H9 (cell line): ENCODE results near the gene KDM3A. TPM values are rescaled to one million over a fixed set of nuclear protein-coding genes. Genes with fewer than 3 reads are reported as not detected.

ENCODE experiments used
- DNase-seq: peaks from one replicate; pipeline ENCODE4 v3.0.0-alpha.2; 2017
- H2AFZ ChIP-seq: one replicate; pipeline ENCODE4 v1.6.1; 2013; ENCODE audit warnings: mild to moderate bottlenecking, low read length, control low read depth, moderate library complexity
- H2AK5ac ChIP-seq: 2 replicates; pipeline ENCODE4 v1.6.1; 2013; ENCODE audit warnings: low read length, control low read depth, mixed read lengths; ENCODE audit not compliant: insufficient read length
- H2BK120ac ChIP-seq: one replicate; pipeline ENCODE4 v1.6.1; 2013; ENCODE audit warnings: low read depth, mild to moderate bottlenecking, low read length, control low read depth, inconsistent platforms; ENCODE audit not compliant: poor library complexity, severe bottlenecking
- H2BK12ac ChIP-seq: 2 replicates; pipeline ENCODE4 v1.6.1; 2013; ENCODE audit warnings: low read length, control low read depth, mixed read lengths, low read depth; ENCODE audit not compliant: insufficient read length
- H2BK15ac ChIP-seq: 2 replicates; pipeline ENCODE4 v1.6.1; 2013; ENCODE audit warnings: low read depth, low read length, control low read depth
- H2BK20ac ChIP-seq: one replicate; pipeline ENCODE4 v1.6.1; 2013; ENCODE audit warnings: low read depth, mild to moderate bottlenecking, low read length, control low read depth, inconsistent platforms; ENCODE audit not compliant: poor library complexity, severe bottlenecking
- H2BK5ac ChIP-seq: 2 replicates; pipeline ENCODE4 v1.6.1; 2013; ENCODE audit warnings: low read length, control low read depth, mixed read lengths; ENCODE audit not compliant: insufficient read length
- H3K14ac ChIP-seq: 2 replicates; pipeline ENCODE4 v1.6.1; 2013; ENCODE audit warnings: low read length, control low read depth; ENCODE audit not compliant: insufficient read depth
- H3K18ac ChIP-seq: 2 replicates; pipeline ENCODE4 v1.6.1; 2013; ENCODE audit warnings: low read depth, mild to moderate bottlenecking, mixed read lengths, low read length, control low read depth; ENCODE audit not compliant: insufficient read length
- H3K23ac ChIP-seq: 2 replicates; pipeline ENCODE4 v1.6.1; 2013; ENCODE audit warnings: low read length, control low read depth, mixed read lengths, low read depth; ENCODE audit not compliant: insufficient read length
- H3K23me2 ChIP-seq: 2 replicates; pipeline ENCODE4 v1.6.1; 2013; ENCODE audit warnings: low read depth, mild to moderate bottlenecking, mixed read lengths, low read length, control low read depth; ENCODE audit not compliant: insufficient read length, poor library complexity, severe bottlenecking
- H3K27ac ChIP-seq: 2 replicates; pipeline ENCODE4 v1.5.1; 2013; ENCODE audit warnings: low read length, control low read depth, mixed read lengths, low read depth; ENCODE audit not compliant: insufficient read length
- H3K27me3 ChIP-seq: 2 replicates; pipeline ENCODE4 v1.6.1; 2013; ENCODE audit warnings: low read length, control low read depth, inconsistent platforms; ENCODE audit not compliant: insufficient read depth
- H3K4ac ChIP-seq: 2 replicates; pipeline ENCODE4 v1.6.1; 2013; ENCODE audit warnings: low read depth, mild to moderate bottlenecking, control low read depth, inconsistent platforms, low read length, moderate library complexity
- H3K4me1 ChIP-seq: 2 replicates; pipeline ENCODE4 v1.6.1; 2013; ENCODE audit warnings: low read length, control low read depth, inconsistent platforms; ENCODE audit not compliant: insufficient read depth
- H3K4me2 ChIP-seq: 2 replicates; pipeline ENCODE4 v1.6.1; 2013; ENCODE audit warnings: low read length, control low read depth, mixed read lengths; ENCODE audit not compliant: insufficient read length, insufficient read depth
- H3K56ac ChIP-seq: 2 replicates; pipeline ENCODE4 v1.6.1; 2013; ENCODE audit warnings: low read depth, mild to moderate bottlenecking, mixed read lengths, low read length, control low read depth; ENCODE audit not compliant: insufficient read length
- H3K79me1 ChIP-seq: 2 replicates; pipeline ENCODE4 v1.6.1; 2013; ENCODE audit warnings: low read depth, mild to moderate bottlenecking, moderate library complexity, low read length, control low read depth, inconsistent platforms; ENCODE audit not compliant: insufficient read depth, poor library complexity, severe bottlenecking
- H3K79me2 ChIP-seq: 2 replicates; pipeline ENCODE4 v1.6.1; 2013; ENCODE audit warnings: low read length, control low read depth, inconsistent platforms; ENCODE audit not compliant: insufficient read depth
- H3K9ac ChIP-seq: 2 replicates; pipeline ENCODE4 v1.6.1; 2013; ENCODE audit warnings: low read length, control low read depth, mixed read lengths; ENCODE audit not compliant: insufficient read length; ENCODE audit errors: extremely low read depth
- H3K9me3 ChIP-seq: one replicate; pipeline ENCODE4 v1.6.1; 2013; ENCODE audit warnings: low read depth, low read length, inconsistent platforms; ENCODE audit not compliant: control insufficient read depth
- H3T11ph ChIP-seq: one replicate; pipeline ENCODE4 v1.6.1; 2013; ENCODE audit warnings: mild to moderate bottlenecking, low read length, control low read depth, inconsistent platforms
- H4K20me1 ChIP-seq: one replicate; pipeline ENCODE4 v1.6.1; 2013; ENCODE audit not compliant: control insufficient read depth, insufficient read length, insufficient read depth
- H4K5ac ChIP-seq: 2 replicates; pipeline ENCODE4 v1.6.1; 2013; ENCODE audit warnings: low read depth, mild to moderate bottlenecking, mixed read lengths, low read length, control low read depth; ENCODE audit not compliant: insufficient read length
- H4K8ac ChIP-seq: replicated peaks from 2 replicates; pipeline ENCODE4 v1.6.1; 2013; ENCODE audit warnings: low read length, control low read depth, mixed read lengths, low read depth; ENCODE audit not compliant: insufficient read length
- H4K91ac ChIP-seq: 2 replicates; pipeline ENCODE4 v1.6.1; 2013; ENCODE audit warnings: low read depth, mild to moderate bottlenecking, moderate library complexity, mixed read lengths, low read length, control low read depth; ENCODE audit not compliant: insufficient read length
- H3K27ac Mint-ChIP-seq, 3 experiments: 2 replicates in 2 of 3; 3 replicates in 1 of 3; pipeline ENCODE4 v1.8.0; 2020 to 2021; ENCODE audit warnings: mixed read lengths in 3 of 3, mild to moderate bottlenecking in 1 of 3, moderate library complexity in 1 of 3
- H3K27me3 Mint-ChIP-seq: 2 replicates; pipeline ENCODE4 v1.8.0; 2021; ENCODE audit warnings: low read depth, mild to moderate bottlenecking, moderate library complexity, mixed read lengths
- H3K36me3 Mint-ChIP-seq, 3 experiments: 2 replicates in 2 of 3; 3 replicates in 1 of 3; pipeline ENCODE4 v1.8.0; 2020 to 2021; ENCODE audit warnings: low read depth in 3 of 3, mixed read lengths in 3 of 3; ENCODE audit not compliant: insufficient read depth in 1 of 3
- H3K4me1 Mint-ChIP-seq, 2 experiments: 2 replicates each; pipeline ENCODE4 v1.8.0; 2020; ENCODE audit warnings: mixed read lengths in 2 of 2
- H3K4me3 Mint-ChIP-seq, 2 experiments: 2 replicates in 1 of 2; 3 replicates in 1 of 2; pipeline ENCODE4 v1.8.0; 2020 to 2021; ENCODE audit warnings: mild to moderate bottlenecking in 2 of 2, mixed read lengths in 2 of 2, moderate library complexity in 1 of 2
- H3K9me3 Mint-ChIP-seq, 2 experiments: 2 replicates in 1 of 2; 3 replicates in 1 of 2; pipeline ENCODE4 v1.8.0; 2020; ENCODE audit warnings: mild to moderate bottlenecking in 2 of 2, mixed read lengths in 2 of 2, moderate library complexity in 1 of 2
- CTCF ChIP-seq: fragments of 200-600 bp; sonication (generic); conservative IDR thresholded peaks from 3 replicates; pipeline ENCODE4 v1.8.0; 2021; ENCODE audit warnings: antibody characterized with exemption, mild to moderate bottlenecking
- WGBS: extraction: QIAGEN DNeasy Blood & Tissue Kit; methylation state at CpG from one replicate; pipeline ENCODE4 v1.1.7; 2013; ENCODE audit warnings: missing lambda C conversion rate, low lambda C conversion rate, mixed read lengths; ENCODE audit not compliant: insufficient read length; ENCODE audit errors: extremely low coverage; 5-methylcytosine and 5-hydroxymethylcytosine counted together
- total RNA-seq: library from RNA; stranded (reverse); gene quantifications from 2 replicates; pipeline ENCODE4 v1.2.1, GENCODE V29; 2021

Gene KDM3A
- total RNA-seq, 1 experiment from 2014 or later = 28.1 TPM

GRCh38 chr2:86464652-86465051, 23.5 kb downstream of the KDM3A start:
- no peaks in the 10 kb centered on the region for H3K9me3 ChIP-seq
- peaks cover 20 to 73% (median 65%) of the 10 kb centered on the region in 3 experiments for H3K36me3 Mint-ChIP-seq
- no peak for DNase-seq
- no peak overlapping the region for H3K4me2 ChIP-seq
- TF ChIP-seq CTCF = no peak
- H3K14ac ChIP-seq = no peak overlapping the region
- no peak overlapping the region for H3K27ac ChIP-seq
- H3K23ac ChIP-seq = no peak overlapping the region
- H3K4me3 Mint-ChIP-seq = no peak overlapping the region
- H3K4me1 Mint-ChIP-seq = peaks cover 4 to 6% of the 10 kb centered on the region in 2 experiments
- H2AK5ac ChIP-seq = no peak overlapping the region
- H3K27ac Mint-ChIP-seq = no peak overlapping the region
- no peaks in the 10 kb centered on the region for H3K79me1 ChIP-seq
- no peak overlapping the region for H3T11ph ChIP-seq
- H3K4me1 ChIP-seq = no peaks in the 10 kb centered on the region
- no peak overlapping the region for H2BK20ac ChIP-seq
- no peak overlapping the region for H4K5ac ChIP-seq
- H3K9ac ChIP-seq = no peak overlapping the region
- H3K23me2 ChIP-seq = no peaks in the 10 kb centered on the region
- no peaks in the 10 kb centered on the region for H3K79me2 ChIP-seq
- no peak overlapping the region for H2BK12ac ChIP-seq
- H4K91ac ChIP-seq = no peak overlapping the region
- no peak overlapping the region for H2AFZ ChIP-seq
- no peak overlapping the region for H3K4ac ChIP-seq
- no peak overlapping the region for H4K8ac ChIP-seq
- H3K27me3 Mint-ChIP-seq = no peaks in the 10 kb centered on the region
- H2BK15ac ChIP-seq = no peak overlapping the region
- no peak overlapping the region for H3K56ac ChIP-seq
- H2BK5ac ChIP-seq = no peak overlapping the region
- WGBS = no CpG with 5 or more reads among the region's 3 CpGs
- H4K20me1 ChIP-seq = no peaks in the 10 kb centered on the region
- H2BK120ac ChIP-seq = no peak overlapping the region
- no peaks in the 10 kb centered on the region for H3K9me3 Mint-ChIP-seq
- H3K27me3 ChIP-seq = no peaks in the 10 kb centered on the region
- H3K18ac ChIP-seq = no peak overlapping the region
